GM12873 (cell line): ENCODE measurements around the gene ZNF521.

Source experiments
- CTCF ChIP-seq: IDR thresholded peaks from 2 replicates; pipeline ENCODE4 v1.5.1; 2012; ENCODE audit warnings: low read depth, mild to moderate bottlenecking, moderate library complexity, low read length, control low read depth; ENCODE audit not compliant: insufficient read depth; ENCODE audit errors: missing control alignments

The ZNF521 gene

GRCh38 chr18:25349131-25349925, 2.6 kb downstream of the ZNF521 start:
- TF ChIP-seq CTCF = no peak

DNA sequence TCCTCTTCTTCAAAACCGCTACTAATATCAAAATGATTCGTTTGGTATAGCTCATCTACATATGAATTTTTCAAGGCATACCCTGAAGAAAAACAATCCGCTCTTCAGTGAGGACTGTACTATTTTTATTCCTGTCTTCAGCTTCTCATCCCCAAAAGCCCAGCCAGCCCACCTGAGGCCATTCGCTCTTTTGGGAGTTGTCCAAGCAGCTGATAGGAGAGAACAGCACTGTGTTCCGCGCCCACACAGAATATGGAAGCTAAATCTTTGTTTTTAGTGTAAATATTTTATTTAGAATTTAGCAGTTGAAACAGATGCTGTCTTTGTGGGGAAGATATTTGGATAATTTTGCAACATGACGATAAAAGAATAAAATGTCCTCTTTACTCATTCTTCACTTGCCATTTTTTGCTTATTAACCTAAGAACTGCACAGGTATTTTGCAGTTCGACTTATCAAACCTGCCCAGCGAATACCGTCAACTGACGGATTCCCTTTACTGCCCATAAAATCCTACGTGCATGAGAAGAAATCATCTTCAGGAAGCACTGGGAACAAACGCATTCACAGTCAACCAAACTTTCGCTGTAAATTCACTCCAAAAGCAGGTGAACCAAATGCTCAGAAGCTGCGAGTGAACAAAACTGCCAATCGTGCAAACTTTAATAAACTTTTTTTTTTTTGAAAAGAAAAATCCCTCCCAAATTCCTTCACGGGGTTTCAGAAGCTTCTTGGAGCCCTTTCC, 3.4 kb downstream of the ZNF521 start:
- no peak for TF ChIP-seq CTCF

- no peak for TF ChIP-seq CTCF
Measured at GRCh38 chr18:25346561-25346960, 5.4 kb downstream of the ZNF521 start.

- TF ChIP-seq CTCF = no peak
Measured at GRCh38 chr18:25345081-25345866, 6.7 kb downstream of the ZNF521 start.

DNA sequence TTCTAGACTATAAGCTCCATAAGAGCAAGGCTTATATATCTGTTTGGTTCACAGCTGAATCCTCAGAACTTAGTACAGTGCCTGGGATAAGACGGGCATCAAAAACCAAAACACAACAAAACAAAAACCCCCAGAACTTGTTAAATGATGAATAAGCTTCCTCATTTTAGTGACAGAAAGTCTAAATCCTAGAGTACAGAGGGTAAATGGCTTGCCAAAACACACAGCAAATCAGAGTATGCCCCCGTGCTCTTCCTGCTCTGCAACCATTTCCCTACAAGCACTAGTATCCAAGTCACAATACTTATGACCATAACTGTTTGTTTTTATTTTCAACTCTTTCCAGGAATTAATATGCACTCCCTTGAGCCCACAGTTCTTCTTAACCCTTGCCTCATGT, 10.1 kb downstream of the ZNF521 start:
- TF ChIP-seq CTCF = no peak

DNA sequence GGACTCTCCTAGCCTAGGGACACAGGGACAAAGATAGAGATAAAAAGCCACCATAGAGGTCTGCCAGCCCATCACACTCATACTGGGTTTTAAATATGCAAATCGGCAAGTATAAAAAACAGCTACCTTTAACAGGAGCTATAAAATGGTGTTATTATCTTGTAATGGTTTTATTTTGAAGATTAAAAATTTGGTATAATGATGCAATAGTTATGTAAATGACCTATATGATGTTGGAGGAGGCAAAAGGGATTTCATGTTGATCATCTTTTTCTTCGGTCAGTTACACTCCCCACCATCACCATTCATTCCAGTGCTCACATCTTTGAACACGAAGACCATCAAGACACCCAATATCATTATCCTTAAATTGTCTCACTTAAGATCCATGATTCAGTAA, 11.2 kb downstream of the ZNF521 start:
- no peak for TF ChIP-seq CTCF

DNA sequence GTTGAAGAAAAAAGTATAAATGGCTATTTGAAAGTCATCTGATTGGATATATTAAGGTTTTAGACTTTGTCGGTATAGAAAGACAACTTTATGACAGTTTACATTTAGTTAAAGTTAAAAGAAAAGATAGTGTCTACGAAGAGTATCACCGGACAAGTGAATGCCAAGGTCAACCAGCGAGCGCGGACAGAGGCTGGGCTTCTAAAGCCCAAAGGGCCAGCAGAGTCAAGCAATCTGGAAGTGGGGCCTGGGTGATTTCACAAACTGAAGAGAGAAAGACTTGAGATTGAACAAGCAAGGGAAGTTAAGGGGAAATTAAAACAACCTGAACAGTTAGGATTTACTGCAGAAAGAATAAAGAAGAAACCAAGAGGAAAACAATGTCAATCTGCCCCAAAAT, 16.3 kb downstream of the ZNF521 start:
- TF ChIP-seq CTCF = no peak
